Measurements from ENCODE around the gene TNMD. TPM values are rescaled to one million over a fixed set of nuclear protein-coding genes. Genes with fewer than 3 reads are reported as not detected.

The TNMD gene
- total RNA-seq, 4 donors from 2014 or later, result not detected

DNA sequence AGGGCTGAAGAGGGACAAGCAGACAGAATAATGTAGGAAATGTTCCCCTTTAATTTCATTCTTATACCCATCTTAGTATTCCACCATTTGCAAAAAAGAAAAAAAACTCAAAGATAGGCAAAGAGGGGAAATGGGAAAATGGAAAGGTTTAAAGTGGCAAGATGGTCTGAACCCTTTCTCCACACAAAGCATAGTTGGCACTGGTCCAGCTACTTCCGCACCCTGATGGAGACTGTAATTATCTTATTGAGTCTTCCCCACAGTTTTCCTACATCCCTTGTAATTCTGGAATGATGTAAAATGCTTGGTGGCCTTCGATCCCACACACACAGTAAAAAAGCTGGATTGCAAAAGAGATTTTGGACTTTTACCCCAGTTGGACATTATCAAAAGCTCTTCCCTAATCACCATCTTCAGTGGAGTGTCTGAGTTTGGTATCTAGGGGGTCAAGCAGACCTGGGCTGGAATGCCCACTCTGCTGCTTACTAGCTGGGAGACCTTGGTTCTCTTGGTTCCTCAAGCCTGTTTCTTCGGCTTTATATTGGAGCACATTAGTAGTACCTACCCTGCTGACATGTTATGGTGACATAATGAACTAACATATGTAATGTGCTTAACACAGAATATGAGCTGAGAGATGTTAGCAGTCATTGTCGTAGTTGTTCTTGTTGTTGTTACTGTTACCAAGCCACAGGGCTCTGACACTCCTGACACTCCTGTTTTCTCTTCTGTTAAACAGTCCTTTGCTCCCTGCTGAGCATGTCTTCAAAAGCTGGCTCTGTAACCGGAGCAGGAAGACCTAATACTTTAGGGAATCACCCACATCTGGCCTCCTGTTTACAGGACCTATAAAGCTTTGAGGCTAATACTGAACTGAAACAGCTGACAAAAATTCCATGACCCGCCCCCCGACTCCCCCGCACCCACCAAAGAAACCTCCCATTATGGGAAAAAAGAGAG is 64.0 kb downstream of the TNMD start:
- Histone ChIP-seq H3K27me3 (no peaks in the 10 kb centered on the region), H3K4me3 (no peak overlapping the region), H3K4me1 (peaks cover 3 to 54% (median 14%) of the 10 kb centered on the region in 3 donors), H3K36me3 (no peaks in the 10 kb centered on the region), H3K27ac (peak overlapping the region; percentile 62 to 89 (median 76)), H3K9me3 (no peaks in the 10 kb centered on the region)
- TF ChIP-seq, protein P1, sequence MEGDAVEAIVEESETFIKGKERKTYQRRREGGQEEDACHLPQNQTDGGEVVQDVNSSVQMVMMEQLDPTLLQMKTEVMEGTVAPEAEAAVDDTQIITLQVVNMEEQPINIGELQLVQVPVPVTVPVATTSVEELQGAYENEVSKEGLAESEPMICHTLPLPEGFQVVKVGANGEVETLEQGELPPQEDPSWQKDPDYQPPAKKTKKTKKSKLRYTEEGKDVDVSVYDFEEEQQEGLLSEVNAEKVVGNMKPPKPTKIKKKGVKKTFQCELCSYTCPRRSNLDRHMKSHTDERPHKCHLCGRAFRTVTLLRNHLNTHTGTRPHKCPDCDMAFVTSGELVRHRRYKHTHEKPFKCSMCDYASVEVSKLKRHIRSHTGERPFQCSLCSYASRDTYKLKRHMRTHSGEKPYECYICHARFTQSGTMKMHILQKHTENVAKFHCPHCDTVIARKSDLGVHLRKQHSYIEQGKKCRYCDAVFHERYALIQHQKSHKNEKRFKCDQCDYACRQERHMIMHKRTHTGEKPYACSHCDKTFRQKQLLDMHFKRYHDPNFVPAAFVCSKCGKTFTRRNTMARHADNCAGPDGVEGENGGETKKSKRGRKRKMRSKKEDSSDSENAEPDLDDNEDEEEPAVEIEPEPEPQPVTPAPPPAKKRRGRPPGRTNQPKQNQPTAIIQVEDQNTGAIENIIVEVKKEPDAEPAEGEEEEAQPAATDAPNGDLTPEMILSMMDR (IDR thresholded peaks at IDR 0.05), result no peak
- no peak for TF ChIP-seq POLR2A (IDR thresholded peaks at IDR 0.05)
- intact Hi-C loops (cut with DNase I), result no loop called here
- no peak for DNase-seq
- WGBS, 2 donors, result 59 to 67% methylated on average over 5 to 6 of the region's 8 CpGs

Other genes with a start within 250 kb of the TNMD start
- under 1 TPM; 0.08 to 0.76 (median 0.41) TPM for gene PCDH19, start 174.7 kb upstream of the TNMD start, total RNA-seq
- 10 to 100 TPM; 27.1 to 72.1 (median 37.7) TPM for gene TSPAN6, start 51.9 kb downstream of the TNMD start, total RNA-seq
- gene SRPX2, start 59.3 kb downstream of the TNMD start, total RNA-seq, result 10 to 100 TPM; 22.6 to 38.4 (median 25.6) TPM
- 10 to 100 TPM in 1 of 4 donors, 1 to 10 TPM in 3; 5.4 to 14.9 (median 6.9) TPM for gene SYTL4, start 147.2 kb downstream of the TNMD start, total RNA-seq
- gene CSTF2, start 235.5 kb downstream of the TNMD start, total RNA-seq, result 10 to 100 TPM; 19.3 to 34.8 (median 24.9) TPM